Activated effector memory CD4-positive, alpha-beta T cell treated with anti-CD3 and anti-CD28 coated beads, Interleukin-2, amount 50 U/mL, for 16 hours (primary cell): ENCODE data around the gene ME1.
"Not testable (repeated sequence)": the region's sequence is repeated elsewhere in the genome, so short reads cannot be mapped to it uniquely, and the experiment has no call there.

ENCODE experiments used
- DNase-seq: peaks from one replicate; pipeline ENCODE4 v3.0.0-alpha.2; 2020

The ME1 gene

DNA sequence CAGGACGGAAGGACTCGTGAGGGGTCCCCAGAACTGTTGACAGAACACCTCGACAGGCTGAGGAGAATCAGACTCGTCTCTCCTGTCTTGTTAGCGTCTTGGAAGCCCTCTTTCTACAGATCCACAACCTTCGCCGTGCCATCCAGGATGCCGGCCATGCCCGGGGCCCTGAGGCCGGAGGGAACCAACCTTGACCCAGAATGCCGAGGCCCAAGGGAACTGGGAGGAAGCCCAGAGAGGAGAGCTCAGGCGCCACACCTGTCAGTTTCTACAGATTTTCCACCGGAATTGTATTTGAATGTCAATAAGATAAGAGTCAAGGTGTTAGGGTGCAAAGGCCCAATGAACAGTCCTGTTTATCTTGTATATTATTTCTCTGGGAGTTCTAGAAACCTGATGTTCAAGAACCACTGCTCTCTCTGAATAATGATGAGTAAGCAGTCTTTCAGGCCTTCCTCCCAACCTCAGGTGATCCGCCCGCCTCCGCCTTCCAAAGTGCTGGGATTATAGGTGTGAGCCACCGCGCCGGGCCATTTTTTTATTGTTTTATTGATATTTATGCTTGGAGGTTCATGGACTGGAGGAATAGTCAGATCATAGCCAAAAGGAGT is 799 bp upstream of the ME1 start:
- DNase-seq, result no peak

DNA sequence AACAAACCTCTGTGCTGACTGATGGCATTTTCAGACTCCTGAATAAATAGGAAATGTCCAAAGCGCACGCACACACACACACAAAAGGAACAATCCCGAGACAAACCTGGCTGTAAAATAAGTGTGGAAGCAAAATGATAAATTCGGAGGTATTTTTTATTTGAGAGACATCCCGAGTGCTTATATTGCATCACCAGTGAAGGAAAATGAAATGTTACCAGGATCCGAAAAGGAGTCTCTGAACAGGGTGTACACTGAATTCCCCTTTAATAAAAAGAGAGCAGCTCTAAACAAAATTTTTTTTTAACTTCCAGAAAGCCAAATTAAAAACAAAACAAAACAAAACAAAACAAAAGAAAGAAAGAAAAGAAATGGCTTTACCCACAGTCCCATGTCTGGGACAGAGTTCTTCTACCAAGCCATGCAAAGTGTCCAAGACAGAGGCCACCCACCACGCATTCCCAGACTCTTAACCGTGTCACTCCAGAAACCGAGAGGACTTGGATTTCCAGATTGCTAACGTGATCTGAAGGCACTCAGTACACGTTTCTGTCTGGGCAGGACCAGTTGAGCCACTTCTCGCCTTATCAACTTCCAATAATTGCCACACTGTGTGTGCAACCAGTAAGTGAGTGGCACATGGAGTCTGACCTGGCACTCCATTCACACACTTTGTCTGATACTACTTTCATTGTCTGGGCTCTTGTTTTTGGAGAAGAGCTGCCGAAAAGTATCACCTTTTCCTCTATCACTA is 817 bp downstream of the ME1 start:
- DNase-seq, result no peak

DNA sequence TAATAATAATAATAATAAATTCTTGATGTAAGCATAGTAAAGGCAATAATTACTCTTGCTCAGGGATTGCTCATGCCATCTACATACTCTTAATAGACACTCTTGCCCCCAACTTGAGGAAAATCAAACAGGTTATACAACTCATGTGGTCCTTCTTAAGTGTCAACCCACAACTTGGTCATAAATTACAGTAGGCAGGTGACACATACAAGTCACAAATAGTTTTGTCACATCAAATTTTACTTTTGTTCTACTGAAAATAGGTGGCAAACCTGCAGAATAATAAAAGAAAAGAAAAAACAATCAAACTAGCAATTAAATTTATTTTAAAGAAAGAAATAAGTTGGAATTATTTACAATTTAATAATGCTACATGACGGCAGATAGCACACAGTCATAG is 1.6 kb downstream of the ME1 start:
- no peak for DNase-seq

DNA sequence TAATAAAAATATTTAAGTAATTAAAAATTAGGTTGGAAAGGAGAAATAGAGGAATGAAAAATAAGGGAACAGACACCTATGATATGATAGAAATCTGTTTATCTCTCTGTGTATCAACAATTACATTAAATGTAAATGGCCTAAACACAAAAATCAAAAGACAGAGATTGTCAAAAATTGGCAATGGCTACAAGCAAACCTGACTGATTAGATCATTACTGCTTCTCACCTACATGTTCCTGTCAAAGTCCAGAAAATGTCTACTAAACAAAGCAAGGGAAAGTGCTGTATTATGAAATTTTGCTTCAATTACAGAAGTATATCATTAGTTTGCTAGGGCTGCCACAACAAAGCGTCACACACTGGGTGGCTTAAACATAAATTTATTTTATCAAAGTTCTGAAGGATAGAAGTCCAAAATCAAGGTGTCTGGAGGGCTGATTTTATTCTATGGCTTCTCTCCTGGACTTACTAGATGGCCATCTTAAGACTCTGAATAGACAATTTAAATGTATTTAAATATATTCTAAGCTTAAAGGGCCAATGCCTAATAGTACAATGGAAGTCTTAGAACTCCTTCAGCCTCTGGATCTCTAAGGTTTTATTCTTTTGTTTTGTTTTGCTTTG is 6.3 kb downstream of the ME1 start:
- no peak for DNase-seq

DNA sequence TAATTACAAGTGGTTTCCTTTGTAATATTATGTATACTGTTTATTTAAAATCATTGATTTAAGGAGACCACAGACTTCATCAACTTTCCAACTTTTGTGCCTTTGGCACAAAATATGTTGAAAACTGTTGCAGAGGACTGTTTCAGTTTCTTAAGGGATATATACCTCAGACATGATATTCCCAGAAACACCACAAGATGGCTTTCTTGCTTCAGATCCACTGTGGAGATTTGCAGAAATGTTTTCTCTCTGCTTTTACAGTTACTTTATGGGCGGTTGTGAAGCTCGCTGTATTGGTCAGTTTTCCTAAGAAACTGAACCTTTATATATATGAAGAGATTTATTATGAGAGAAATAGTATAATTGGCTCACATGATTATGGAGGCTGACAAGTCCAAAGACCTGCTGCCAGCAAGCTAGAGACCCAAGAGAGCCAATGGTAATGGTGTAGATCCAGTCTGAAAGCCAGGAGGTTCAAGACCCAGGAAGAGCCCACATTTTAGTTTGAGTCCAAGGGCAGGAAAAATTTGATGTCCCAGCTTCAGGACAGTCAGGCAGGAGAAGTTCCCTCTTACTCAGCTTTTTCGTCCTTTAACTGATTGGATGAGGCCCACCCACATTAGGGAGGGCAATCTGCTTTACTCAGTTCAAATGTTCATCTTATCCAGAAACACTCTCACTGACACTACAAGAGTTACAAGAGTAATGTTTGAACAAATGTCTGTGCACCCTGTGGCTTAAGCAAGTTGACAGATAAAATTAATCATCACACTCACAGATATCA is 12.8 kb downstream of the ME1 start:
- no peak for DNase-seq

DNA sequence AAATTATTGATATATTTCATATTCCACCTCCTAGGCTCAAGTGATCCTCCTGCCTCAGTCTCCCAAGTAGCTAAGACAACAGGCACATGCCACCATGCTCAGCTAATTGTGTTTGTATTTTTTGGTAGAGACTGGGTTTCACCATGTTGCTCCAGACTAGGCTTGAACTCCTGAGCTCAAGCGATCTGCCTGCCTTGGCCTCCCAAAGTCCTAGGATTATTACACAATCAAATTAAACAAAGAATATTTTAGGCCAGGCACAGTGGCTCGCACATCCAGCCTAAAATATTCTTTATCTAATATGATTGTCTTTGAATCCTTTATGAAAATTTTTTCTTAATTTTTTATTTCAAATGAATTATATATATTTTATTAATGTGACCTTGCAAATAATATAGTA is 17.8 kb downstream of the ME1 start:
- DNase-seq, result no peak

DNA sequence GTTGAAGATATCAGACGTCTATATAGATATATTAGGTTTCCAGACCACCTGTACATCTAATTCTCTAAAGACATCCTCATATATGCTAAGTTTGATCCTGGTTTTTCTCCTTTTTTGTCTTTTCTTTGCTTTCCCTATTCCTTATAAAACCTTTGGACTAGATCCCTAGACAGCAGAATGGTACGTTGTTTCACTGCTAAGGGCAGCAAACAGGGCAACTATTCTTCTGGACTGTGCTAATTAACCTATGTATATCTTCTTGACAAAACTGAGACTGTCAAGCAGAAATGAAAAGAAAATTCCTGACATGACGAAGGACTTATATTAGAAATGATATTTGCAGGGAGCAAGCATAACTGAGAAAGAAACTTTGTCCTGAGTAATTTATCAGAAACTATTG is 19.1 kb downstream of the ME1 start:
- DNase-seq, result no peak

DNA sequence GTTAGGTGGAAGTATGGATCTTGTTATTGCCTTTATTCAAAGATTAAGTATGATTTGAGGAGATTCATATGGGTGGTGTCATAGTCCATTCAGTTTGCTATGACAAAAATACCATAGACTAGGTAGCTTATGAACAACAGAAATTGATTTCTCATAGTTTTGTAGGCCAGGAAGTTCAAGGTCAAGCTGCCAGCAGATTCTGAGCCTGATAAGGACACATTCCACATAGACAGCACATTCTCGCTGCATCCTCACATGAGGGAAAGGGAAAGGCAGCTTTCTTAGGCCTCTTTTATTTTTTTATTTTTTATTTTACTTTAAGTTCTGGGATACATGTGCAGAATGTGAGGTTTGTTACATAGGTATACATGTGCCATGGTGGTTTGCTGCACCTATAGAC is 27.7 kb downstream of the ME1 start:
- no peak for DNase-seq

DNA sequence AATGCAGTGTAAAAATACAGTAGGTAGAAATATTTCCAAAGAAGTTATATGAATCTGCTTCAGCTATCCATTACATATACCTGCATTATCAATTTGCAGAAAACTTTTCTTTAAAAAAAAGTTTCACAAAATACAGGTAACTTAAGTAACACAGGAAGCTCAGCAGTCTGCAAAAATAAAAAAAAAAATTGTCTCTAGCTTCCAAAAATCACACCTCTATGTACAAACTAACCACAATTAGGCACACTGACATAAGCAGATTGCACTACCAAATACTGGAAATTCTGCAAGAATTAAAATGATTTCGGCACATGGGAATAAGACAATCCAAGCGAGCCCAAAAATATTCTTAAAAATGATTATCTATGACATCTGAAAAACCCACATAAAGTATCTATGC is 41.2 kb downstream of the ME1 start:
- DNase-seq, result no peak

DNA sequence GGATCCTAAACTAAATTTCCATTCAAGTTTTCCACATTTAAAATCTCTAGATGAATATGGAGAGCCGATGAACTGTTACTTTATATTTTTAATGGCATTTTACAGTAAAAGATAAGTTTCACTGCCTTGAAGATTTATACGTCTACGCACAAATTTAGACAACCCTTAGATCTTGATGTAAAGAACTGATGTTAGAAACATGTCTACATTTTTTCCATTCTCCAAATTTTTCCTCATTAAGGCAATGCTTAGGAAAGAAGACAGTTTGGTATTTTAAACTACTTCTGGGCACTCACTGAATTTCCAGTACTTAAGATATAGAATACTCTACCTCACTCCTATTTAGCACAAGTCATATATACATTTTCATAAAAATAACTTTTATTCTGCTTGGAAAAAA is 45.4 kb downstream of the ME1 start:
- DNase-seq, result no peak

DNA sequence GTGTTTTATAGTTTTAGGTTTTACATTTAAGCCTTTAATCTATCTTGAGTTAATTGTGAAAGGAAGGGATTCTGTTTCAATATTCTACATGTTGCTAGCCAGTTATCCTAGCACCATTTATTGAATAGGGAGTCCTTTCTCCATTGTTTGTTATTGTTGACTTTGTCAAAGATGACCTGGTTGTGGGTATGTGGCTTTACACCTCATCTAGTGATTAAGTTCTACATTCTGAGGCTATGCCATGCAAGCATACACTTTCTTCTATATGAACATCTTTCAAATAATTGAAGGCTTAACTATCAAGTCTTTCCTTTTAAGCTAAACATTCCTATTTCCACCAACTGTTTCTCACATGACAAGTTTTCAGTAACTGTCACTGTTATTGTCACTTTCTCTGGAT is 46.1 kb downstream of the ME1 start:
- DNase-seq, result no peak

DNA sequence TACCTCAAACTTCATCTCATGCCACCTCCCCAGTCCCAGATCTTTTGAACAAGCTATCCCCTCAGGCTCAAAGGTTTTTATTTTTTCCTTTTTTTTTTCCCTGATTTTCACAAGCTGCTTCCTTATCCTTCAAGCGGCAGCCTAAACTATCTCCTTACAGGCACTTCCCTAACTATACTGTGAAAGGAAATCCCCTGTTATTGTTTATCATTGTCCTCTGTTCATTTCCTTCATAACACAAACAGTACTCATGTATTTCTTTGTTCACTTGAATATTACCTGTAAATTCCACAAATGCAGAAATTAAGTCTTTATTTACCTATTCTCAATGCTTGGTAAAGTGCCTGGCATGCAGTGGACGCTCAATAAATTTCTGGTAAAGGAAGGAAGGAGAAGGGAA is 48.9 kb downstream of the ME1 start:
- no peak for DNase-seq

DNA sequence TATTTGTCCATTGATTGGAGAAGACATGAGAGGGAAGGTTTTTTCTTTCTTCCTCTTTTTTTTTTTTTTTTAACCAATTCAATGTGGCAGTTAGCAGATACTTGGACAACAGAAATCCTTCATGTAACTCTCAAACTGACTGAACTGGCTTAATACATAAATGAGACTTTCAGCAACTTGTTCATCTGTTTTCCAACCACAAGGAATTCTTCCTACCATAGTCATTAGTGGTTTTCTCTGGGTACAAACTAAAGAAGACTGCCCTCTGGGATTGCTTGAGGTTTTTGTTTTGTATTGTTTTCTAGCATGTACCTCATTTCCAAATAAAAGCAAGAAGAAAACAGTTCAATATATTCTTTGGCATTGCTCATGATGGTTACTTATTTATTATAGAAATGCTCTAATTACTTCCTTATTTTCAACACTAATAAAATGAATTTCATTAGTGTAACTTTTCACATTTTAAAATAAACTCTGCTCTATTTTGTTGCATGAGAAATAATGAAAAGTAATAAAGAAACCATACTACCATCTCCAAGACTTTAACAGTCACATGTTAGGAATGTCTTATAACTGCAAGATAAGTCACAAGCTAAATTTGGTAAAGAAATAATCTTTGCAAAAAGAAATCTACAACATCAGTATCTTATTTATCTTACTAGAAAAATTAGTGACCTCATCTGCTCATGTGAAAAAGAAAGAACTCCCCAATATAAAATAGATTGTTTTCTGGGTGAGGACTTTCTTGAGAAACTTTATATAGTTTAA is 52.0 kb downstream of the ME1 start:
- no peak for DNase-seq

DNA sequence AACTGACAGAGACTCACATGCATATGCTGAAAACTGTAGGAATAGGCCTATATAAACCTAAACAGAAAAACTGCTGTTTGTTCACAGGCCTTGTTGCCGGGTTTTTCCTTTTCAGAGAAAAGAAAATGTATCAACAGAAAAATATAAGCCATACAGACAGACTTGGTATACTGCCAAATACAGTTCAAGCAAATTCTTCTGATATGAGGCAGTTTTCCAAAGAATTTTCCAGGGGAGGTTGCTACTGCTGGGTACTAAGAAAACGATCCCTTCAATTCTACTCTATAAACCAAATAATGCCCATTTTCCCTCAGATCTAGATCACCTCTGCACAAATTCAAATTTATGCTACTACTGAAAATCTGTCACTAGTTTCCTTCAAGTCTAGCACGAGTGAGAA is 59.4 kb downstream of the ME1 start:
- DNase-seq, result no peak

DNA sequence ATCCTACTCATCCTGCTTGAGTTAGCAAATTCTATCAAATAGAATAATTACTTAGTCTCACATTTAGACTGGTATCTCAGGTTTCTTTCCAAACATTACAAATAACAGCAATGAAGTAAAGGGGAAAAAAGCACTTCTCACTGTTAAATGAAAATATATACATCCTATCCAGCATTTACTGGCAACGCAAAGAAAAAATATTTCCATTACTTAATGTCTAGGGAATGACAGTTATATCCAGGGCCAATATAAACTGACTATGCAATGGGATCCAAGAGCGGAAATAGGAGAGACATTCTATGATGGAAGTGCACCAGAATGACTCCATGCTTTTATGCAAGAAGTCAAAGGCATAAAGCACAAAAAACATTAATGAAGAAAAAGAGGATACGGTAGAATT is 60.3 kb downstream of the ME1 start:
- no peak for DNase-seq

DNA sequence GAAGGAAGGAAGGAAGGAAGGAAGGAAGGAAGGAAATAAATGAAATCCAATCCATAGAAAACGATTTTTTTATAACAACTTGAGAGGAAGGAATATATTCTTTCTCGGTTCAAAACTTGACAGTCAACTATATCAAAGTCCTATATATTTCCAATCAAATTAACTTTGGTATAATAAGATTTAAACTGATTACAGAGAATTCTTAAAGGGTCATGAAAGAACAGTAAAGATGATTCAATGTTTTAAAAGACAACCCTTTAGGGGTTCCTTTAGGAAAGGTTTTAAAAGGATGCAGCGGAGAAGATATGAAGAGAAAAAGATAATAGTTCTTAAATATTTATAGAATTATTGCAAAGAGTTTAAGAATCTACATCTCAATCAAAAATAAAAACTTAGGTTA is 61.2 kb downstream of the ME1 start:
- no peak for DNase-seq

DNA sequence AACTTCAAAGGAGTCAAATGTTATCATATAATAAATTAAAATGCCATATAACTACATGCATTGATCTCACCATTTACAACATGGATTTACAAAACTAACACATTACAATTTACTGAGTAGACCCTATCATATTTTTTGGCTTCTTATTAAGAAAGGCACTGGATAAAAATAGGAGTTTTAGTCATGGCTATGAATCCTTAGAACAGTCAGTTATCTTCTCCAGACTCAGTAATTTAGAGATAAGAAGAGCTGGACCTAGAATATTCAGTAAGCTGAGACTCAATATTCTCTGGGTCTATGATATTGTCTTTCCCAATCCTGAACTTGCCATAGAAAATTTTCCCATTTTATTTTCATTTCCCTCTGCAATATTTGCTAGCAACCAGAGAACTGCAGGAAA is 62.3 kb downstream of the ME1 start:
- DNase-seq, result no peak

DNA sequence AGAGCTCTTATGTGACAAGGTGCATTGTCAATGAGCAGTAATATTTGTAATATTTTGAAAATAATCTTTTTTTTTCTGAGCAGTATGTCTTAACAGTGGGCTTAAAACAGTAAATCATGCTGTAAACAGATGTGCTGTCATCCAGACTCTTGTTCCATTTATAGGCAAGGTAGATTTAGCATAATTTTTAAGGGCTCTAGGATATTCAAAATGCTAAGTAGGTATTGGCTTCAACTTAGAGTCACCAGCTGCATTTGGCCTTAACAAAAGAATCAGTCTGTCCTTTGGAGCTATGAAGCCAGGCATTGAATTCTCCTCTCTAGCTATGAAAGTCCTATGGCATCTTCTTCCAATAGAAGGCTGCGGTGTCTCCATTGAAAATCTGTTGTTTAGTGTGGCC is 63.7 kb downstream of the ME1 start:
- DNase-seq, result no peak

DNA sequence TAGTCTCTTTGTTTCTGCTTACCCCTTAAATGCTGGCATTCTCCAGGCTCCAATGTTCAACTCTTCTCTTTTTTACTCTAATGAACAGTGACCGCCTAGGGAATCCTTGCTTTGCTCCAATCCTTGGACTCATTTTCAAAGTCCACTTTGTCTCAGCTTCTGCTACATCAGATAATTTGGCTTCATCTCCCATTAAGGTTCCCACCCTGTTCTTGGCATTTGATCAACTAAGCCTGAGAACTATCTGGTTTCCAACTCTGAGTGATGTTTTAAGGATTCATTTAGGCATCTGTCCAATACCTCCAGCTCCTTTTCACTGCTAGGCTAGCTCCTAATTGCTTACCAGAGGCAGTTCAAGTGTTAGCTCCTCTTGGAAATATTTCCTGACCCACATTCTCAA is 64.9 kb downstream of the ME1 start:
- no peak for DNase-seq

DNA sequence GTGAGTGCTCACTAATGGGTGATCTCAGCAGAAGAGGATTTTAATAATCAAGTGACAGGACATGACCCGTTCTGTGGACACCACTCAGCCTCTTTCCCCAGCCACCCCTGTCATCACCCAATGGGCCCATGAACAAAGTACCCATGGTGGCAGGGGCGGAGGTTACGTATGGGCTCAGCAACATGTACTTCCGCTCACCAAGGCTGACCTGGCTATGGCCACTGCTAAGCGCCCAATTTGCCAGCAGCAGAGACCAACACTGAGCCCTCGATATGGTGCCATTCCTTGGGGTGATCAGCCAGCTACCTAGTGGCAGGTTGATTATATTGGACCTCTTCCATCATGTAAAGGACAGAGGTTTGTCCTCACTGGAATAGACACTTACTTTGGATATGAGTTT is 68.5 kb downstream of the ME1 start:
- not testable (repeated sequence) for DNase-seq

DNA sequence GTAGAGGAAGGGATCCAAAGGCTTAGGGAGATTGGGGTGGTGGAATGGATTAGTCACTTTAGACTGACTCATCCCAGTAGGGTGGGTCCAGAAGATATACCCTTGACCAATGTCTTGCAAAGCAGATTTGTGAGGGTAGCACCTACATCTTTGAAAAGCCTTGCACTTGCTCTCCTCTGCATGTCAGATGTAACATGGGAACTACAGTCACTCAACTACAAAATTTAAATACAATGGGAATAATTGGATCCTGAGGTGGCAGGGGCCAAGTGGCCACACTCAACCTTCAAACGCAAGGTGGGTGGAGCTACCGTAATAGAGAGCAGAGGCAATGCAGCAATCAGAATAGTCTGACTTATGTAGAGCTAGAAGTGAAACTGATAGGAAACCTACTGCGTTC is 71.2 kb downstream of the ME1 start:
- no peak for DNase-seq

DNA sequence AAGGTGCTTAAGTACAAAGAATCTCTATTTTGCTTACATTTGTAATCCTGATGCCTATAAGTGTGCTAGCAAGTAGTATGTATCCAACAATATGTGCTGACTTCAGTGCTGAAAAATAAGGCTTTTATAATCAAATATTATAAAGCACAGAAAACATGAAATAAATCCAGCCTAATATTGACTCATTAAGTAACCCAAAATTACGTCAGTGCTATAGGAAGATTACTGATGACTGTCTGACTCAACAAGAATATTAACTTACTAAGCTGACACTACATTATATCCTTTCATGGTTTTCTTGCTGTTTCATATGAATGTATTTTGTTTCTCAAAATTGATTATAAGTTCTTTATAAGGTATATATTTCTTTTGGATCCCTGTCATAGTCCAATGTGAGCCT is 76.1 kb downstream of the ME1 start:
- no peak for DNase-seq

DNA sequence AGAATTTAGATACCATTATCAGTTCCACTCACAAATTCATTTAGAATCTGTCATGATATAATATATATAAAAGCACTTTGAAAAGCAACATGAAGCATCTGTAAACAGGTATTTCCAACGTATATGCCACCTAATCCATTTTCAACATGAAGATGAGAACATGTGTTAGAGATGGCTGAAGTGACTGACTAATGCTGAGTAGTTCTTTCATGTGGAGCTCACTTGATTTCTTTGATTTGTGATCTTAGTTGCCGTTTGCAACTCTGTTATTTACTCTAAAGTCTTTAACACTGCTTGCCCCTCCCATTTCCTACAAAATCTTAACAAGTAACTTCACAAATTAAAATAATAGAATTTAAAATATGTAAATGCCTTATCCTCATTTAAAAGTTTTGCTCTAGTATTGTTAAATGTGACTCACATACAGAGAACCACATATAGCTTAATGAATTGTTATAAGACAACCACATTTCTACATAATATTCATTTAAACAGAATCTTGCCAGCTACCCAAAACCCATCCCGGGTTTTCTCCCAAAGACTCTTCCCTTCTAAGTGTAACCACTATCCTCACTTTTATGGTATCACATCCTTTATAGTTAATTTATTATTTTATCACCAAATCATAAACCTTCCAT is 78.3 kb downstream of the ME1 start:
- DNase-seq, result no peak
